HG02938 (cell line): ENCODE measurements around the gene CLEC20A.

Source experiments
- ATAC-seq: cut with Tn5 transposase; IDR thresholded peaks from one replicate; pipeline ENCODE4 v1.9.1; 2021; ENCODE audit warnings: mild to moderate bottlenecking, moderate library complexity; ENCODE audit not compliant: unreplicated experiment

The CLEC20A gene

DNA sequence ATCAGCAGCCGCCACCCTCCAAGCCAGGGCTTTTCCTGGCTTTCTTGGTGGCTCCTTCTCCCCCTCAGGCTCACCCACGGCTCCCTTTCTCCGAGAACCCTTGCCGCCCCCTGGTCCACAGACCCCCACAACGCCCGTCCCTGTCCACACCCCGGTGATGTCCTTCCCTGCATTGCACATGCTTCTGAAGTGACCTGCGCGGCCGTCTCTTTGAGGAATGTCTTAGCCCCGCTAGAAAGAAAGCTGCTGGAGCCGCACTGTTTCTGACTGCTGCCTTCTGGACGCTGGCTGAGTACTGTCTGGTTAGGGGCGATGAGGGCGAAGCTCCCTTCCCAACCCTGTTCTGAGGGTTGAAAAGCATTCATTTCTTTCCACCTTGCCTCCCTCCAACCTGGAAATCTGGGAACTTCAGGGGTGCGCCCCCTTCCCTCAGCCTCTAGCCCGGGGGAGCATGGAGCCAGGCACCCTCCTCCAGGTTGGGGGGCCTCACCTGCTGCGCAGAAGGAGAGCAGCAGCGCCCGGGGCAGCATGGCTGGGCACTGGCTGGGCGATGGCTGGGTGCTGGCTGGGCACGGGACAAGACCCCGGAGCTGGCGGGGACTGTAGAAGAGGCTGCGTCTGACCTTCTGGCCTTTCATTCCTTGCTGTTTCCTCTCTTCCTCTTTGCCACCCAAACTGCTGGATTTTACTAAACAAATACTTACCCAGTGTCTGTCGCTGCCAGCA is at the start of gene CLEC20A:
Gene CLEC20A, minus strand, starts transcription at position 555 of the 726 bp plus-strand sequence. Its CDS starts 25 bp downstream, at position 530.
- ATAC-seq, result no peak

DNA sequence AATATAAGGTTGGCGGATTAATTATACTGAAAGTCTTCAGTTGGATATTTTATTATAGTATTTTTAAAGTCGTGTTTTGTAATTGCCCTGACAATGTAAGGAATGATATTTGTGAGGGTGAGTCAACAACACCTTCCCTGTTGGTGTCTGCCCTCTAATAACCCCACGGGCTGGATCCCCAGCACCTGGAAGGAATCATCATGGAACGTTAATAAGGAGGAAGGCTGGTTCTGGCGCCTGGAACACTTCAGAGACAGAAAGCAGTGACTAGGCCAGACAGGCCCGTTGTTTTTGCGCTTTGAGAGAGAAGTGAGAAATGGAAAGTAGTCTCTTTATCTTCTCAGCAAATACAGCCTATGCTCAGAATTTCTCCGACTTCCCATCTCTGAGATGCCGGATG is 47.8 kb upstream of the CLEC20A start:
- ATAC-seq, result no peak

DNA sequence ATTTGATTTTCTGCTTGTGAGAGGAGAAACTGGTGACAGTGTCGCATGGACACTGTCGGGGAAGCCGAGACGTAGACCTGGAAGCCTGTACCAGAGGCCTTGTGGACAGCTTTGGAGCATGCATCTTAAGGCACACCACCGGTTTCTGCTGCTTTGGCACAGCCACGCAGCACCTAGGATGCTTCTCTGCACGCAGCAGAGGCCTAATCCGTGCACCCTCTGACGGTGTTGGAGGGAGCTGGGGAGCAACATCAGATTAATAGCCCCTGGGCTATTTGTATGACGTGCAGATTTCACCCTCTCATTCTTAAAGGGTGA is 46.5 kb upstream of the CLEC20A start:
- peak; percentile 44 for ATAC-seq

DNA sequence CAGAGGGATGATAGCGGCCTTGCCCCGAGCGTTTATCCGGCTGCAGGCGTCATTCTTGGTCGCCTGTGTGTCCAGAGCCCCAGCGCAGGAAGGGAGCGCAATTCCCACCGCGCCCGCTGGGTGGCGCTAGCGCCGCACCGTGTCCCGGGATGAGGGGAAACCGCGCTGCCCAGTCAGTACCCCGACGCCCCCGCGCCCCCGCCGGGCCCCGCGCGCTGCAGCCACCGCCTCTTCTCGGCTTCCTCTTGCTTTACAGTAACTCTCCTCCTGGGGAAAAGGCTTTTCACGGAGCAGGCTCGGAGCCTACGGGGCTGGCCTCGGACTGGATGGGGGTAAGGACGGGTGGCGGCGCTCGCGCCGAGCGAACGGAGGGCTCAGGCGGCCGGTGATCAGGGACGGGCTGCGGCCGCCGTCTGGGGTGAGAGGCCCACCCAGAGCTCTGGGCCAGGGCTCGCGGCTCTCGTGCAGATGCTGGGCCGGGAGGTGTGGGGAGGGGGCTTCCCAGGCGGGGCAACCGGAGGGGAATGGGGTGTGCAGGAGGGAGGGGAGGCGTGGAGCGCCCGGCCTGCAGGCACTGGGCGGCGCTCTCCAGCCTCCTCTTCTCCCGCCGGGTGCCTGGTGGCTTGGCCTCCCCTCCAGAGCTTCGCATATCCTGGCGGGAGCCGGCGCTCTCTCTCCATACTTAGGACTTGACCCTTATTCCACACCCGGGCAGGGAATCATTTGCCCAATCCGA is 46.0 kb upstream of the CLEC20A start:
- ATAC-seq, result peak; percentile 86

DNA sequence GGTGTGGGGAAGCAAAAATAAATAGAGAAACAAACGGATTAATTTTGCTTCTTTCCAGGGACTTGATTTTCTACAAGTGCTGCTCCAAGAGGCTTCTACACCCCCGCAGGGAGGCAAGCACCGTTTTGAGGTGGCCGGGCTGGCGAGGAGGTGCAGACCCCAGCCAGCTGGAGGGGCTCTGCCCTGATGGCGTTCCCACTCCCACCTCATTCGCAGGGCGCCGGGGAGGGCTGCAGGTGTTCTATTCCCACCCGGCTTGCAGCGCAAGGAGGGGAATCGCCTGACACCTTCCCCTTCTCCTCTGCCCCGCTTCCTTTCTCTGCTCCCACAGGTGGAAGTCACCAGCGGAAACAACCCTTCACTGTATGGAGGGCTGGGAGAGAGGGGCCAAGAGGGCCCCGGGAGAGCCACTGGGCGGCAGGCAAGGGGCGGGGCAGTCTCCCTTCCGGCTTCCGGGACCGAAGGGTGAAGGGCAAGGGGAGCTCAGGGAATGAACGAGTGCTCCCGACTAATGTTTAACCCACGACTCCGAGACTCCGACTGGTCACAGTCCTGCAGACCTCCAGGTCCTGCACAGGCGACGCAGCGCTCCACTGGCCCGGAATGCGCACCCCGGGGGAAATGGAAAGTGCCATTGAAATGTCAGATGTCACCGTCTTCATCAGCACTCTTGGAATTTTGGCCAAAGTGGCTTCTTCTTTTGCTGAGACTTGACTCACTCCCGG is 45.2 kb upstream of the CLEC20A start:
- peak; percentile 33 for ATAC-seq

DNA sequence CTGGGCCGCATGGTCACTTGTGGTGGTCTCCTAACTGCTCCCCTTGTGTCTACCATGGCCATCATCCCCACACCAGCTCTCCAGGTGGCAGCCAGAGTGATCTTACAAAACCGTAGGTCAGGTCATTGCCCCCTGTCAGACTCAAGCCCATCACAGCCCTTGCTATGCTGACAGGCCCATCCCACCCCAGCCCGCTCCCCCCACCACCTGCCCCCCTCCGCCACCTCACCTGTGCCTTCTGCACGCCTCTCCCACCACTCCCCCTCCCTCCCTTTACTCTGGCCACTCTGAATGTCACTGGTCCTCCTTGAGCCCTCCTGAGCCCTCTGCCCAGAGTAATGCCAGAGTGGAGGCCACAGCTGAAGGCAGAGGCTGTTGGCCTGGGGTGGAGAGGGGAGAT is 44.6 kb upstream of the CLEC20A start:
- ATAC-seq, result no peak

DNA sequence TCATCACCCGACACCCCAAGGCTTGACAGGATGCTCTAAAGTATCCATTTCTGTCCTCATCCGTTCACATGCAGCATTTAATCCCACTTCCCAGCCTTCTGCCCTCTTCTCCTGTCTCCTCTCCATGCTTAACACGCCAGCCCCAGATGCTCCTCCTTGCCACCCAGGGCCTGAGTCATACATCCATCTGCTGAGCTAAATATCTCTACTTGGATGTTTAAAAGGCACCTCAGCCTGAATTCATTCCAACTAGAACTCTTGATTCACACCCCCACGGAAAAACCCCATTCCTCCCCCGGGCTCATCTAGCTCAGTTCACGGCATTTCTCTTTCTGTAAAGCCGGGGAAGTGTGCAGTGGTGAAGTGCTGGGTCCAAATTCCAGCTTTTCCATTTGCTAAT is 43.9 kb upstream of the CLEC20A start:
- no peak for ATAC-seq

DNA sequence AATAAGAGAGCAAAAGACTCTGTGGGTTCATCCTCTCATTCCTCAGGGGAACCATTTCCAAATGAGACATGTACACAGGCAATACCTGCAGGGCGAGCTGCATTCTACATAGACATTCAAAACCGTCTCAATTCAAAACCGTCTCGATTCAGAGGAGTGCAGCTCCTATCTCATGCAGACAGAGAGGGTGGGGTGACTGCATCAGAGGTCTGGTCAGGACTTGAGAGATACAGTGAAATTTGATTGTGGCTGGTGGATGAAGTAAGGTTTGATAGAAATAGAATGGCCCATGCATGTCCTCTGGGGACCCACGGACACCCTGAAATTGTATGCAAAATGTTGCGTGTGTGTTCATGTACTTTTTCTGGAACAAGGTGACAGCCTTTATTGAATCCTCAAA is 43.4 kb upstream of the CLEC20A start:
- no peak for ATAC-seq

DNA sequence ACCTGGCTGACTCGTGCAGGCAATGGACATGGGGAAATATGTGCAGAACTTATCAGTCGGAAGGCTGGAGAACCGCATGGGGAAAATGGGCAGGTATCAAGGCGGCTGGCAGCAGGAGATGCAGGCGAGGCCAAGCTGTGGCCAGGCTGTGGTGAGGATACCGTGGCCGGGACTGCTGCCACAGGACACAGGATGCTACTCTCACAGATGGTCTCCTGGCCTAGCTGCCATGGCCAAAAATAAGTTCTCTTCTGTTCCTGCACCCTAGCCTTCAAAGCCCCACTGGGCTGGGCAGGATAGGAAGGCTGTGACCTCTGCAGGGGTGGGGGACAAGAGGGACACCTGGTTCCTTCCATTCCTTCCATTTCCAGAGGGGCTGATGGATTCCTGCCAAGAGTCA is 42.5 kb upstream of the CLEC20A start:
- ATAC-seq, result no peak

DNA sequence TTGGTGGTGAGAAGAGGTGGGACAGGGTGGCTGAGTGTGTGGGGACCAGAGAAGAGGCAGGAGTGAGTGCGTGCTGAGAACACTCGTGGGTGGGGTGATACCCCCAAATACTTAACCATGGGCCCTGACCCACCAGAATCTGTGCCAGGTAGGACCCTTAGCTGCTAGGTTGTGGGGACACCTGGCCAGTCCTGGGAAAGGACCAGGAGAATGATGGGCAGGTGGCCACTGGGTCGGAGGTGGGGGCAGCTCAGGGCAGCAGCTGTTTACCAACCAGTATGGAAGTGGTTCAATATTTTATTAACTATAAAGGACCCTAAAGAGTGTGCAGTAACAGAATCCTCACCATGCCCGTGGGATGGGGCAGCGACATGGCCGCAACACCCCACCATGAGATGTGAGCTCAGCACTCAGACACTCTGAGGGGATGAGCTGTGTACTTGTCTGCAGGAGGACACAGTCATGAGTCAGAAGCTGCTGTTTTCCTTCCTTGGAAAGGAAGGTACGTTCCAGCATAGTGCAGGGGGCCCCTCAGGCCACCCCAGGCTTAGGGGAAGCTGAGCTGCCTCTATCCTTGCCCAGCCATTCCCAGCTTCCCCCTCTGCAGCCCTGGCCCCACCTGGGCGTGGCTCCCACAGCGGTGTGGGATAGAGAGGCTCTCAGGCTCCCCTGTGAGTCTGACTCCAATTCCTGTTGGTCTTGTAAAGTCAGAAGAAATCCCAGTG is 41.6 kb upstream of the CLEC20A start:
- no peak for ATAC-seq

DNA sequence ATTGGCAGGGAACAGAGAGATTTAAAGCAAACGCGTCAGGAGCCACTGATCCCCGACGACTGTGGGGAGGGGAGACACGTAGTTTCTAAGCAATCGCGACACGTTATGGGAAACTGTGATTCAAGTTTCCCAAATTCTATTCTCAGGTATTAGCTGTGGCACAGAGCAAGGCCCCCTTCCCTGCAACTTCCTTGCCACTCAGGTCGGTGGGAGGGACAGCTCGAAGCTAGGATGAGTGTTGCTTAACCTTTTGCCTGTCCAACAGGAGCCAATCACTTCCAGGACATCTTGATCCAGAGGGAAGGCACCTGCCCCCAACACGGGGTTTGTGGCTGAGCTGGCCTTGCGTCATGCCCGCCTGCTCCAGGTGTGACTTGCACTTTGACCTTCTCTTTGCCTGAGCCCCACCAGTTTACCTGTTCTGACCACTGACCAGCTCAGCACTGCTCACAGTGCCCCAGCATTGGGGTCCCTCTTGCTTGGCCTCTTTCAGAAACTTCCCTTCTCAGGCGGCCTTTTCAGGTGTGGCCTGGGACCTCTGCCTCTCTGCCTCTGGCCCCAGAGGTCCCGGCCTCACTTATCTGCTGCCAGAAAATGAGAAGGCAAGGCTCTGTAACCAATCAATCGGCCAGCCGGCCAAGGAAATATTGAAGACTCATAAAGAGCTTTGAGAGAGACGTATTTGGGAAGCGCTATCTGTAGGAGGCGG is 40.8 kb upstream of the CLEC20A start:
- ATAC-seq, result no peak

DNA sequence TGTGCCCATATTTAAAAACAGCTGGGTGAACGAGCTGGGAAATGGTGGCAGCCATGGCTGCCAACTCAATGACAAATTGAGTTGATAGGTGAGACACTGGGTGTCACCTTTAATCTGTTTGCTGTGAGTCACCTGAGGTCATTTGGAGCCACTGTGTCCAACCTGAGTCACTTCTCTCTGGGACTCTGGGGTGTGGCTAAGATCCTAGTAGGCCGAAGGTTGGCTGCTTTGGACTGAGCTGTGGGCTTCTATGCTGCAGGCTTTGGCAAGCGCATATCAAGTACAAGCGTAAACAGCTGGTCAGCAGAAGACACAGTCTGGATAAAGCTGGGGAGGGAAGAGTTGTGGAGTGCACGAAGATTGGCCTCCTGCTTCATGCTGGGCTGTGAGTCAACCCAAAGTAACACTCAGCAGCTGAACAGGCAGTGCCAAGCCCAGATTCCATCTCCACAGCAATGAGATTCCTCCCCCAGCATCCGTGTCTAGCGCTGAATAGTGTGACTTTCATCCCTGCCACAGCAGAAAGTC is 40.1 kb upstream of the CLEC20A start:
- no peak for ATAC-seq

DNA sequence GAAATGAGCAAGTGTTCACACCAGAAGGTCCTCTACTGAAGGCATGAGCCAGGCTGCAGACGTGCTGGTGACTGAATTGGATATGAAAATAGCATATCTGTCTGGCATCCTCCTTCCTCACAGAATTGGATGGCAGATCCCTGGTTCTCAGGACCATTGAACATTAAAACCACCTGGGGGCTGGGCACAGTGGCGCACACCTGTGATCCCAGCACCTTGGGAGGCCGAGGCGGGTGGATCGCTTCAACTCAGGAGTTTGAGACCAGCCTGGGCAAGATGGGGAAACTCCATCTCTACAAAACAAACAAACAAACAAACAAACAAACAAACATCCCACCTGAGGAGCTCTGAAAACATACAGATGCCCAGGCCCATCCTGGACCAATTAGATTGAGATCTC is 39.6 kb upstream of the CLEC20A start:
- no peak for ATAC-seq

DNA sequence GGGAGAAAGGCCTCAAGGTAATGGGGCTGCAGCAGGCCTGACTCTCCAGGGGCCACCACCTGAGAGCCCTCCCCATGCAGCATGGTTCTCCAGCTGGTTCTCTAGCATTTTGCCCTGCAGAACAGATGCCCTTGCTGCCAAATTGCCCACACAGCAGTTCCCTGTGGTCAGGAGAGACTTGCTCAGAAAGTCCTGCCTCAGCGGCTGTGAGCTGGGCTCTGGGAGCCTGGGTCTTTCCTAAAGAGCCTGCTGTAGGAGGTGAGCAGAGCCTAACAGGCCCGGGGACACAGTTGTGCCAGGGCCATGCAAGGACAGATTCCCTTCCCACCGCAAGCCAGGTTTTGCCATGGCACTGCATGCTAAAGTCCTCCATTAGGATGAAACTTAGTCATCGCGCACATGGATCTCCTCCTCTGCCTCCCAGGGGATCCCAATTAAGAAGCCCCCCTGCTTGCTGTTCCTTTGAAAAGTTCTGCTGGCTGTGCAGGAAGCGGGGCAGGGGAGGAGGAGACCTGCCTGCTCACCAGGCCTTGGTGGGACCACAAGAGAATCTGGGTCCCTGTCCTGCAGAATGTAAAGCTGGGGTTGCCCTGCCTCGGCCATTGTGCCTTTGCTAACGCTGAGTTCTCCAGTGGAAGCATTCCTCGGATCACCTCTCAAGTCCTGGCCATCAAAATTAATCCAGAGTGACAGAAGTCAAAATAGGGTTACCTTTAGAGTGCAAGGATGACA is 37.5 kb upstream of the CLEC20A start:
- no peak for ATAC-seq

DNA sequence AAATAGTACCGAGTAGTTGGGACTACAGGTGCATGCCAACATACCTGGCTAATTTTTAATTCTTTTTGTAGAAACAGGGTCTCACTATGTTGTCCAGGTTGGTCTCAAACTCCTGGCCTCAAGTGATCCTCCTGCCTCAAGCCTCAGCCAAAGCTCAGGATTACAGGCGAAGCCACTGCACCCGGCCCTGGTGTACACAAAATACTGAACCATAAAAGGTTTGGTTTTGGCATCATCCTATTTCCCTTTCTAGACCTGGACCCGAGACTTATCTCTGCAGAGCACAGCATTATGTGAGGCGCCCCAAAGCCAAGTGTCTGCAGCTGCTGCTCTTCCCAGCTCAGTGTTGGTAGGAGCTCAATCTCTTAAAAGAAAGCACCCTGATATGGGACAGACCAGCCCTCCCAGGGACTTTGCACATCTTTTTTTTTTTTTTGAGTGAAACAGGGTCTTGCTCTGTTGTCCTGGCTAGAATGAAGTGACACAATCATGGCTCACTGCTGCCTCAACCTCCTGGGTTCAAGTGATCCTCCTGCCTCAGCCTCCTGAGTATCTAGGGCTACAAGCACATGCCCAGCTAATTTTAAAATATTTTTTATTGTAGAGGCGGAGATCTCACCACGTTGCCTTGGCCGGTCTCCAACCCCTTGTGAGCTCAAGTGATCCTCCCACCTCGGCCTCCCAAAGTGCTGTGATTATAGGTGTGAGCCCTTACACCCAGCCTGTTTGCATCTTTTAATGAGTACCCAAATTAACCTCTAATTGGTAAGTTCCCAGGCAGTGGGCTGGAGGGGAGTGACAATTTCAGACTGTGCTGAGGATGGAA is 36.6 kb upstream of the CLEC20A start:
- no peak for ATAC-seq

DNA sequence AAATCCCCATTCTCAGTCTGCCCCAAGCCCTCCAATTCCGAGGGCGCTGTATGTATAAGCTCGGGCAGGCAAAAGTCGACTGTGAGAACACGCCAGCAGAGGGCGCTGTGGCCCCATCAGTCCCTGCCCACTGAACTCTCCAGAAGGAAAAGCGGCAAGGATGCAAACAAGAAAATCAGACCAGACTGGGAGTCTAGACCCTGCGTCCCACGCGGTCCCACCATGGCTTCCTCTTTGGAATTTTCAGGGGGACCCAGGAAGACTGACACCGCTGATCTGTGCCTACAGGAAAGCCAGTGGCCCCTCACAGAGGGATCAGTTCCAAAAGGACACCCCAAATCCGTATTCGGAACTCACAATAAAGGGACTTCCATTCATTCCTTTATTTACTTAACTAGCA is 35.6 kb upstream of the CLEC20A start:
- peak; percentile 88 for ATAC-seq

DNA sequence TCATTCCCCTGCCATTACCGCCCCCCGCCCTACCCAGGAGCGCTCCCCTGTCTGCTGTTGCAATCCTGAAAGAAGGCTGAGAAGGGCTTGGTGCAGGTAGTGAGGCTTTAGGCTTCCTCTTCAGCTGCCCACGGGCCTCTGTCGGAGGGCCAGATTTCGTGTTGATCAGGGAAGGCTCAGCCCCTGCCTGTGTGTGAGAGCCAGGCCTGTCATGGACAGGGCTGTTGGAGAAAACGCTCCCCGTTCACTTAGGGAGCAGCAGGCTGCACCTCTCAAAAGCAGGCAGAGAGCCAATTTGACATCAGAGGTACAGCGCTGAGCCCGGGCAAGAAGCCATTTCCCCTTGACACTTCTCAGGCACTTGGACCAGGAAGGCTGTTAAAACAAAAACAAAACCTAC is 35.1 kb upstream of the CLEC20A start:
- no peak for ATAC-seq

DNA sequence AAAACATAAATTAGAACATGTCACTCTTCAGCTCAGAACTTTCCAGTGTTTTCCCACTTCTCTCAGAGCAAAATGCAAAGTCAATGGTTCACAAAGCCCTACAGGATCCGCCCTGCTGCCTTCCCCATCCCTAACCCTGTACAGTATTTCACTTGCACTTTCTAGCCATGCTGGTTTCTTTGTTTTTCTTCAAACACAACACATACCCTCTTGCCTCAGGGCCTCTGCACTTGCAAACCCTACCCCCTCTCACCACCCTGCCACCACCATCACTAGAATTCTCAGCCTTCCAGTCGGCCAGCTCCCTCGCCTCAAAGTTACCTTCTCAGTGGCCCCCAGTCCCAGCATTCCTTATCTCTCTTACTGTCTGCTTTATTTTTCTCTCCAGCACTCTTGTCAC is 33.7 kb upstream of the CLEC20A start:
- ATAC-seq, result no peak

DNA sequence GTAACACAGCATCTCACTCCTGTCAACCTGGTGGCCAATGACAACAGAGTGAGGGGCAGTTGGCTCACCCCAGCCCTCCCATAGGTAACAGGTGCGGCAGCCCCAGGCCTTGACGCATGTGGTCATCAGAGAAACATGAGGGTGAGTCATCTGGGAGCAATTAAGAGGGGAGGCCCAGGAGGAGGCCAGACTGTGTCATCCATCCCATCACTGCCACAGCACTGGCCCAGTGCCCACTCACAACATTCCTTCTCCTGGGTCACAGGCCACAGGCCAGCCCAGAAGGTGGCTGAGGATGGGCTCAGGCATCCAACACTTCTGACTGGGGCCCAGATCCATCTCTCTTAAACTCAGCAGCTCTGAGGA is 33.3 kb upstream of the CLEC20A start:
- ATAC-seq, result no peak
